Measurements from ENCODE around the gene SDE2.

DNA sequence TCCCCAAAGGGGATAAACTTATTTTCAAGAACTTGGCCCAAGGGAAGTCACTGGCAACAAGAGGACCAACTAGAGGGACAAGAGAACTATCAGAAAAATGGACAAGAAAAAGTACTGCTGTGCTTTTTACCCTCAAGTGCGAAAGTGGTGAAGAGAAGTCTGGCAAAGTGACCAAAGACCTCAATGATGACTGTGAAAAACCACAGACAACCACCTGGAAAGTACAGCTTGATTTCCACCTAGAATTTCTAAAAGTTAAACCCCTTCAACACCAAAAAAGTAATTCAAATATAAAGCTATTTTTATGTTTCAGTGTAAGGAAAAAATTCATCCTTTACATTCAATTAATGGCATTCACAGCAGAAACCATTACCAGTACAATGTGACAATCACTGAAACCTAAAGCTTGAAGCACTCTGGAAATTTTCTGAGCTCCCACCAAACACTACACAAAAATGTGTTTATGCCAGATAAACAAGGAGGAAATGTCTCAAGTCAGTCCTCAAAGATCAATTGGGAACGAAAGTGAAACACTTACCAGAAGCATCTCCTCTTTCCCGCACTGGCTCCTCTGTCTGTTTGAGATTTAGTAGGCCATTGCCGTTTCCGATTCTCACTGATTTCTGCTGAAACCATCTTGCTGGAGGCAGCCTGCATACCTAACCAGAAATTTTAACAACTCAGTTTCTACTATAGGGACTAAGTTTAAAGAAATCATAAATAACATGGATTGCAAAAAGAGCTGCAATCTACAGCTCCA is 8.3 kb downstream of the SDE2 start:
- TF ChIP-seq YY1 (IDR thresholded peaks at IDR 0.05; ENCODE audit: insufficient read depth, insufficient read length) (no peak), ZNF274 (IDR thresholded peaks at IDR 0.05; ENCODE audit: low read depth, low read length) (no peak), SUZ12 (IDR thresholded peaks at IDR 0.05; ENCODE audit: extremely low read depth, insufficient read depth, insufficient read length) (no peak)

Measured in NT2/D1 (cell line).